A549 (cell line): ENCODE measurements around the gene IL10RA. TPM values are rescaled to one million over a fixed set of nuclear protein-coding genes. Genes with fewer than 3 reads are reported as not detected.

Experiments used
- ATAC-seq, 2 experiments: fragments of 200-7000 bp in 1 of 2; fragments of >200 bp in 1 of 2; cut with Nextera tagmentation in 1 of 2; cut with Tn5 transposase in 1 of 2; 3 replicates each; pipeline versions ENCODE4 v1.8.0 to v1.9.1; 2018 to 2020; ENCODE audit warnings: mild to moderate bottlenecking in 1 of 2, moderate library complexity in 1 of 2
- CTCF ChIA-PET: fragments of 300-600 bp; sonication (Branson Sonifier 250); formaldehyde crosslinking; extraction: SDS; loops from one replicate; lab custom pipeline; 2021; ENCODE audit warnings: antibody characterized with exemption, inconsistent platforms; lab: Yijun Ruan, JAX
- POLR2A ChIA-PET: fragments of 350-600 bp; formaldehyde crosslinking; extraction: SDS; loops from one replicate; lab custom pipeline; 2021; ENCODE audit warnings: antibody characterized with exemption, inconsistent platforms; lab: Yijun Ruan, JAX
- DNase-seq, 2 experiments: peaks; one replicate each; pipeline versions ENCODE4 v3.0.0 to v3.0.0-alpha.2; 2011 to 2016; ENCODE audit warnings: low read depth in 1 of 2, low spot score in 1 of 2
- FAIRE-seq: peaks from 2 replicates; lab custom pipeline; 2011; peaks lifted over from hg19 to GRCh38; lab: Jason Lieb, UNC
- H3K27ac ChIP-seq, 2 experiments: fragments of >200 bp; sonication (Bioruptor Twin); formaldehyde crosslinking; 3 replicates each; pipeline ENCODE4 v1.5.1; 2016 to 2017
- H3K4me1 ChIP-seq: fragments of >200 bp; sonication (Bioruptor Twin); formaldehyde crosslinking; 3 replicates; pipeline ENCODE4 v1.6.1; 2016
- H3K4me2 ChIP-seq: fragments of >200 bp; sonication (Bioruptor Twin); formaldehyde crosslinking; 3 replicates; pipeline ENCODE4 v1.6.1; 2016
- H3K4me3 ChIP-seq: fragments of >200 bp; sonication (Bioruptor Twin); formaldehyde crosslinking; 3 replicates; pipeline ENCODE4 v1.5.1; 2016
- H3K9me3 ChIP-seq: fragments of >200 bp; sonication (Bioruptor Twin); formaldehyde crosslinking; 3 replicates; pipeline ENCODE4 v1.6.1; 2016
- BHLHE40 ChIP-seq: IDR thresholded peaks from 2 replicates; pipeline ENCODE4 v1.6.1; 2012; ENCODE audit warnings: low read depth, low read length, inconsistent platforms
- CHD2 ChIP-seq: fragments of 150-350 bp; IDR thresholded peaks from 2 replicates; pipeline ENCODE4 v1.6.1; 2014; ENCODE audit warnings: low read length; ENCODE audit not compliant: partially characterized antibody
- EHF ChIP-seq: fragments of 250-450 bp; sonication (Bioruptor Pico); IDR thresholded peaks from 2 replicates; pipeline ENCODE4 v1.5.0; 2020; ENCODE audit warnings: mild to moderate bottlenecking
- FOSB ChIP-seq: fragments of 250-450 bp; sonication (Bioruptor Pico); IDR thresholded peaks from 2 replicates; pipeline ENCODE4 v1.5.0; 2020; ENCODE audit warnings: mild to moderate bottlenecking, moderate library complexity
- GATA3 ChIP-seq: IDR thresholded peaks from 2 replicates; pipeline ENCODE4 v1.6.1; 2012; ENCODE audit warnings: borderline replicate concordance
- HEYL ChIP-seq: fragments of 250-450 bp; sonication (Bioruptor Pico); IDR thresholded peaks from 2 replicates; pipeline ENCODE4 v1.8.0; 2021; ENCODE audit warnings: mild to moderate bottlenecking, moderate library complexity
- JUNB ChIP-seq: fragments of >200 bp; sonication (Bioruptor Twin); formaldehyde crosslinking; IDR thresholded peaks from 2 replicates; pipeline ENCODE4 v1.6.1; 2016
- MYC ChIP-seq: IDR thresholded peaks from 2 replicates; pipeline ENCODE4 v1.6.1; 2012; ENCODE audit warnings: mild to moderate bottlenecking, inconsistent platforms, low read length, improper control_type of control experiment, borderline replicate concordance
- NFE2L2 ChIP-seq: fragments of 150-350 bp; conservative IDR thresholded peaks from 2 replicates; pipeline ENCODE4 v1.6.1; 2014; ENCODE audit warnings: low read length
- POLR2A ChIP-seq: IDR thresholded peaks from 2 replicates; pipeline ENCODE4 v1.6.1; 2012; ENCODE audit warnings: mild to moderate bottlenecking, low read length
- RAD21 ChIP-seq, 2 experiments: fragments of >200 bp in 1 of 2; sonication (Bioruptor Twin) in 1 of 2; formaldehyde crosslinking in 1 of 2; IDR thresholded peaks in 1 of 2; conservative IDR thresholded peaks in 1 of 2; 2 replicates in 1 of 2; 3 replicates in 1 of 2; pipeline ENCODE4 v1.6.1; 2012 to 2018; ENCODE audit warnings: inconsistent platforms in 1 of 2
- RCOR1 ChIP-seq: fragments of 150-350 bp; IDR thresholded peaks from 2 replicates; pipeline ENCODE4 v1.6.1; 2014; ENCODE audit warnings: antibody characterized with exemption, low read length, low read depth
- RFX5 ChIP-seq: fragments of 450-650 bp; IDR thresholded peaks from 2 replicates; pipeline ENCODE4 v1.7.1; 2014; ENCODE audit warnings: antibody characterized with exemption, mild to moderate bottlenecking, moderate library complexity
- TFCP2L1 ChIP-seq: fragments of 250-450 bp; sonication (Bioruptor Pico); IDR thresholded peaks from 2 replicates; pipeline ENCODE4 v1.5.0; 2021; ENCODE audit warnings: mild to moderate bottlenecking
- TP53 ChIP-seq: fragments of 250-450 bp; sonication (Bioruptor Pico); IDR thresholded peaks from 2 replicates; pipeline ENCODE4 v1.5.0; 2021; ENCODE audit warnings: mild to moderate bottlenecking, moderate library complexity
- ZFP36 ChIP-seq: fragments of 450-650 bp; IDR thresholded peaks from 2 replicates; pipeline ENCODE4 v1.6.1; 2014; ENCODE audit warnings: borderline replicate concordance; ENCODE audit not compliant: partially characterized antibody
- ZNF302 ChIP-seq: fragments of 250-450 bp; sonication (Bioruptor Pico); IDR thresholded peaks from 2 replicates; pipeline ENCODE4 v1.9.0; 2021; ENCODE audit warnings: inconsistent platforms, mild to moderate bottlenecking, moderate library complexity
- WGBS: methylation state at CpG from one replicate; pipeline ENCODE4 v1.1.6; 2017; ENCODE audit errors: missing lambda C conversion rate; 5-methylcytosine and 5-hydroxymethylcytosine counted together
- polyA plus RNA-seq, 4 experiments: library from polyadenylated mRNA; depleted of rRNA in 3 of 4; stranded (reverse); fragments of >200 nt; fragmentation: RNase III in 1 of 4; extraction: RNeasy Plus Mini Kit Qiagen cat#74134 plus additional on column Dnase treatment in 1 of 4; gene quantifications; 2 replicates in 3 of 4; 3 replicates in 1 of 4; pipeline ENCODE4 v1.2.3, GENCODE V29; 2011 to 2017
- TF ChIP-seq, protein P1 (sequence below): fragments of 250-450 bp; sonication (Bioruptor Pico); IDR thresholded peaks from 2 replicates; pipeline ENCODE4 v1.5.0; 2021; ENCODE audit warnings: mild to moderate bottlenecking, moderate library complexity, borderline replicate concordance
- TF ChIP-seq, protein P2 (sequence below): fragments of 200-600 bp; sonication (generic); IDR thresholded peaks from 2 replicates; pipeline ENCODE4 v1.6.1; 2016; ENCODE audit warnings: antibody characterized with exemption, mild to moderate bottlenecking, moderate library complexity
- TF ChIP-seq, protein P3 (sequence below): IDR thresholded peaks from 2 replicates; pipeline ENCODE4 v1.6.1; 2012; ENCODE audit warnings: low read depth, borderline replicate concordance
- TF ChIP-seq, protein P4 (sequence below): fragments of 150-350 bp; IDR thresholded peaks from 2 replicates; pipeline ENCODE4 v1.6.1; 2014; ENCODE audit warnings: low read depth, mild to moderate bottlenecking, low read length
- TF ChIP-seq, protein P5 (sequence below): fragments of 450-650 bp; IDR thresholded peaks from 2 replicates; pipeline ENCODE4 v1.6.1; 2014; ENCODE audit warnings: antibody characterized with exemption

Gene IL10RA
- polyA plus RNA-seq, 2 of the 4 experiments (the other 2 are of a cell fraction), result 0.03 to 0.17 TPM

DNA sequence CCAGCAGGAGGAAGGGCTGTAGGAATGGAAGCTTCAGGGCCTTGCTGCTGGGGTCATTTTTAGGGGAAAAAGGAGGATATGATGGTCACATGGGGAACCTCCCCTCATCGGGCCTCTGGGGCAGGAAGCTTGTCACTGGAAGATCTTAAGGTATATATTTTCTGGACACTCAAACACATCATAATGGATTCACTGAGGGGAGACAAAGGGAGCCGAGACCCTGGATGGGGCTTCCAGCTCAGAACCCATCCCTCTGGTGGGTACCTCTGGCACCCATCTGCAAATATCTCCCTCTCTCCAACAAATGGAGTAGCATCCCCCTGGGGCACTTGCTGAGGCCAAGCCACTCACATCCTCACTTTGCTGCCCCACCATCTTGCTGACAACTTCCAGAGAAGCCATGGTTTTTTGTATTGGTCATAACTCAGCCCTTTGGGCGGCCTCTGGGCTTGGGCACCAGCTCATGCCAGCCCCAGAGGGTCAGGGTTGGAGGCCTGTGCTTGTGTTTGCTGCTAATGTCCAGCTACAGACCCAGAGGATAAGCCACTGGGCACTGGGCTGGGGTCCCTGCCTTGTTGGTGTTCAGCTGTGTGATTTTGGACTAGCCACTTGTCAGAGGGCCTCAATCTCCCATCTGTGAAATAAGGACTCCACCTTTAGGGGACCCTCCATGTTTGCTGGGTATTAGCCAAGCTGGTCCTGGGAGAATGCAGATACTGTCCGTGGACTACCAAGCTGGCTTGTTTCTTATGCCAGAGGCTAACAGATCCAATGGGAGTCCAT lies 14.1 kb downstream of the IL10RA start:
- CTCF ChIA-PET, result interaction anchor here (1.3 to 1.7 kb wide), 2 partner anchors 10 to 53 kb away, joined by 4 to 7 read pairs; no protein-coding TSS in a partner anchor
- H3K9me3 ChIP-seq, result no peaks in the 10 kb centered on the region
- ATAC-seq, result no peak
- no peak overlapping the region for H3K4me2 ChIP-seq
- H3K4me3 ChIP-seq, result no peak overlapping the region
- FAIRE-seq, result no peak
- H3K27ac ChIP-seq, result no peak overlapping the region
- TF ChIP-seq TFCP2L1 (CRISPR knock-in tag) (no peak), RCOR1 (no peak), RFX5 (no peak), ZFP36 (no peak), NFE2L2 (no peak), GATA3 (no peak), TP53 (no peak), HEYL (CRISPR knock-in tag) (no peak), ZNF302 (CRISPR knock-in tag) (no peak), BHLHE40 (no peak), EHF (no peak), JUNB (no peak), FOSB (CRISPR knock-in tag) (no peak), POLR2A (no peak), MYC (no peak)
- TF ChIP-seq, protein P1, sequence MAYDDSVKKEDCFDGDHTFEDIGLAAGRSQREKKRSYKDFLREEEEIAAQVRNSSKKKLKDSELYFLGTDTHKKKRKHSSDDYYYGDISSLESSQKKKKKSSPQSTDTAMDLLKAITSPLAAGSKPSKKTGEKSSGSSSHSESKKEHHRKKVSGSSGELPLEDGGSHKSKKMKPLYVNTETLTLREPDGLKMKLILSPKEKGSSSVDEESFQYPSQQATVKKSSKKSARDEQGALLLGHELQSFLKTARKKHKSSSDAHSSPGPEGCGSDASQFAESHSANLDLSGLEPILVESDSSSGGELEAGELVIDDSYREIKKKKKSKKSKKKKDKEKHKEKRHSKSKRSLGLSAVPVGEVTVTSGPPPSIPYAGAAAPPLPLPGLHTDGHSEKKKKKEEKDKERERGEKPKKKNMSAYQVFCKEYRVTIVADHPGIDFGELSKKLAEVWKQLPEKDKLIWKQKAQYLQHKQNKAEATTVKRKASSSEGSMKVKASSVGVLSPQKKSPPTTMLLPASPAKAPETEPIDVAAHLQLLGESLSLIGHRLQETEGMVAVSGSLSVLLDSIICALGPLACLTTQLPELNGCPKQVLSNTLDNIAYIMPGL (CRISPR knock-in tag), result no peak
- TF ChIP-seq, protein P2, sequence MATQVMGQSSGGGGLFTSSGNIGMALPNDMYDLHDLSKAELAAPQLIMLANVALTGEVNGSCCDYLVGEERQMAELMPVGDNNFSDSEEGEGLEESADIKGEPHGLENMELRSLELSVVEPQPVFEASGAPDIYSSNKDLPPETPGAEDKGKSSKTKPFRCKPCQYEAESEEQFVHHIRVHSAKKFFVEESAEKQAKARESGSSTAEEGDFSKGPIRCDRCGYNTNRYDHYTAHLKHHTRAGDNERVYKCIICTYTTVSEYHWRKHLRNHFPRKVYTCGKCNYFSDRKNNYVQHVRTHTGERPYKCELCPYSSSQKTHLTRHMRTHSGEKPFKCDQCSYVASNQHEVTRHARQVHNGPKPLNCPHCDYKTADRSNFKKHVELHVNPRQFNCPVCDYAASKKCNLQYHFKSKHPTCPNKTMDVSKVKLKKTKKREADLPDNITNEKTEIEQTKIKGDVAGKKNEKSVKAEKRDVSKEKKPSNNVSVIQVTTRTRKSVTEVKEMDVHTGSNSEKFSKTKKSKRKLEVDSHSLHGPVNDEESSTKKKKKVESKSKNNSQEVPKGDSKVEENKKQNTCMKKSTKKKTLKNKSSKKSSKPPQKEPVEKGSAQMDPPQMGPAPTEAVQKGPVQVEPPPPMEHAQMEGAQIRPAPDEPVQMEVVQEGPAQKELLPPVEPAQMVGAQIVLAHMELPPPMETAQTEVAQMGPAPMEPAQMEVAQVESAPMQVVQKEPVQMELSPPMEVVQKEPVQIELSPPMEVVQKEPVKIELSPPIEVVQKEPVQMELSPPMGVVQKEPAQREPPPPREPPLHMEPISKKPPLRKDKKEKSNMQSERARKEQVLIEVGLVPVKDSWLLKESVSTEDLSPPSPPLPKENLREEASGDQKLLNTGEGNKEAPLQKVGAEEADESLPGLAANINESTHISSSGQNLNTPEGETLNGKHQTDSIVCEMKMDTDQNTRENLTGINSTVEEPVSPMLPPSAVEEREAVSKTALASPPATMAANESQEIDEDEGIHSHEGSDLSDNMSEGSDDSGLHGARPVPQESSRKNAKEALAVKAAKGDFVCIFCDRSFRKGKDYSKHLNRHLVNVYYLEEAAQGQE, result no peak
- TF ChIP-seq, protein P3, sequence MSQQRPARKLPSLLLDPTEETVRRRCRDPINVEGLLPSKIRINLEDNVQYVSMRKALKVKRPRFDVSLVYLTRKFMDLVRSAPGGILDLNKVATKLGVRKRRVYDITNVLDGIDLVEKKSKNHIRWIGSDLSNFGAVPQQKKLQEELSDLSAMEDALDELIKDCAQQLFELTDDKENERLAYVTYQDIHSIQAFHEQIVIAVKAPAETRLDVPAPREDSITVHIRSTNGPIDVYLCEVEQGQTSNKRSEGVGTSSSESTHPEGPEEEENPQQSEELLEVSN, result no peak
- TF ChIP-seq, protein P4, sequence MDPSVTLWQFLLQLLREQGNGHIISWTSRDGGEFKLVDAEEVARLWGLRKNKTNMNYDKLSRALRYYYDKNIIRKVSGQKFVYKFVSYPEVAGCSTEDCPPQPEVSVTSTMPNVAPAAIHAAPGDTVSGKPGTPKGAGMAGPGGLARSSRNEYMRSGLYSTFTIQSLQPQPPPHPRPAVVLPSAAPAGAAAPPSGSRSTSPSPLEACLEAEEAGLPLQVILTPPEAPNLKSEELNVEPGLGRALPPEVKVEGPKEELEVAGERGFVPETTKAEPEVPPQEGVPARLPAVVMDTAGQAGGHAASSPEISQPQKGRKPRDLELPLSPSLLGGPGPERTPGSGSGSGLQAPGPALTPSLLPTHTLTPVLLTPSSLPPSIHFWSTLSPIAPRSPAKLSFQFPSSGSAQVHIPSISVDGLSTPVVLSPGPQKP, result no peak
- TF ChIP-seq, all 56 proteins: peak for 0
- H3K4me1 ChIP-seq, result no peaks in the 10 kb centered on the region
- WGBS, result 59% methylated on average over 4 of the region's 4 CpGs
- no peak for DNase-seq
- POLR2A ChIA-PET, result no interaction called here

DNA sequence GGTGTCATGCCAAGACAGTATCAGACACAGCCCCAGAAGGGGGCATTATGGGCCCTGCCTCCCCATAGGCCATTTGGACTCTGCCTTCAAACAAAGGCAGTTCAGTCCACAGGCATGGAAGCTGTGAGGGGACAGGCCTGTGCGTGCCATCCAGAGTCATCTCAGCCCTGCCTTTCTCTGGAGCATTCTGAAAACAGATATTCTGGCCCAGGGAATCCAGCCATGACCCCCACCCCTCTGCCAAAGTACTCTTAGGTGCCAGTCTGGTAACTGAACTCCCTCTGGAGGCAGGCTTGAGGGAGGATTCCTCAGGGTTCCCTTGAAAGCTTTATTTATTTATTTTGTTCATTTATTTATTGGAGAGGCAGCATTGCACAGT lies 14.6 kb downstream of the IL10RA start:
- WGBS, result 60% methylated on average over 1 of the region's 1 CpG
- DNase-seq, result no peak
- no peaks in the 10 kb centered on the region for H3K4me1 ChIP-seq
- ATAC-seq, result no peak
- H3K4me3 ChIP-seq, result no peak overlapping the region
- no peaks in the 10 kb centered on the region for H3K9me3 ChIP-seq
- H3K4me2 ChIP-seq, result no peak overlapping the region
- ChIA-PET CTCF (interaction anchor here (1.3 to 1.7 kb wide), 3 partner anchors 10 to 54 kb away, joined by 4 to 7 read pairs (median 6); no protein-coding TSS in a partner anchor), POLR2A (no interaction called here)
- no peak for FAIRE-seq
- no peak overlapping the region for H3K27ac ChIP-seq
- TF ChIP-seq, protein P5, sequence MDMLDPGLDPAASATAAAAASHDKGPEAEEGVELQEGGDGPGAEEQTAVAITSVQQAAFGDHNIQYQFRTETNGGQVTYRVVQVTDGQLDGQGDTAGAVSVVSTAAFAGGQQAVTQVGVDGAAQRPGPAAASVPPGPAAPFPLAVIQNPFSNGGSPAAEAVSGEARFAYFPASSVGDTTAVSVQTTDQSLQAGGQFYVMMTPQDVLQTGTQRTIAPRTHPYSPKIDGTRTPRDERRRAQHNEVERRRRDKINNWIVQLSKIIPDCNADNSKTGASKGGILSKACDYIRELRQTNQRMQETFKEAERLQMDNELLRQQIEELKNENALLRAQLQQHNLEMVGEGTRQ, result no peak
- TF ChIP-seq BHLHE40 (no peak), EHF (no peak), CHD2 (no peak), RAD21 (conservative IDR thresholded peaks at IDR 0.05 in 1 of 2, IDR thresholded peaks at IDR 0.05 in 1 of 2) (no peak)
- TF ChIP-seq, protein P4, result no peak
- TF ChIP-seq, protein P2, result no peak
- TF ChIP-seq, all 56 proteins: peak for 0
